Right atrium auricular region (tissue), 2 donors: ENCODE measurements around the gene CTSF. TPM values are rescaled to one million over a fixed set of nuclear protein-coding genes. Genes with fewer than 3 reads are reported as not detected.
"Not testable (repeated sequence)": the region's sequence is repeated elsewhere in the genome, so short reads cannot be mapped to it uniquely, and the experiment has no call there.

Experiments used
- DNase-seq: peaks from one replicate; pipeline ENCODE4 v3.0.0-alpha.2; 2019; ENCODE audit warnings: low spot score
- H3K27ac ChIP-seq, 2 donors: fragments of 200-600 bp; sonication (generic); 1 replicate in 1 of 2; 2 replicates in 1 of 2; pipeline ENCODE4 v1.5.1; 2016 to 2019
- H3K27me3 ChIP-seq, 2 donors: fragments of 200-600 bp; sonication (generic); one replicate each; pipeline versions ENCODE4 v1.5.1 to v1.6.0; 2017 to 2019
- H3K36me3 ChIP-seq: fragments of 200-600 bp; sonication (generic); one replicate; pipeline ENCODE4 v1.5.1; 2016
- H3K4me1 ChIP-seq, 2 donors: fragments of 200-600 bp; sonication (generic); one replicate each; pipeline versions ENCODE4 v1.5.1 to v1.6.0; 2017 to 2019
- H3K4me3 ChIP-seq, 2 donors: fragments of 200-600 bp; sonication (generic); 1 replicate in 1 of 2; 2 replicates in 1 of 2; pipeline ENCODE4 v1.5.1; 2017 to 2019; ENCODE audit warnings: mild to moderate bottlenecking in 1 of 2, moderate library complexity in 1 of 2
- H3K9me3 ChIP-seq, 2 donors: fragments of 200-600 bp; sonication (generic); one replicate each; pipeline ENCODE4 v1.5.1; 2019
- CTCF ChIP-seq, 2 donors: fragments of 200-600 bp; sonication (generic); IDR thresholded peaks; one replicate each; pipeline ENCODE4 v1.5.1; 2019; ENCODE audit warnings: antibody characterized with exemption in 2 of 2
- total RNA-seq, 2 donors: library from RNA; depleted of rRNA; stranded (reverse); fragments of >200 nt; gene quantifications; one replicate each; pipeline ENCODE4 v1.1.0, GENCODE V29; 2016

Gene CTSF
- total RNA-seq, 2 donors from 2014 or later: 79.1 to 124 TPM

GRCh38 chr11:66609721-66610617, 41.6 kb upstream of the CTSF start:
- H3K4me1 ChIP-seq: peaks cover 0 to 16% of the 10 kb centered on the region in 2 donors
- H3K27ac ChIP-seq: no peak overlapping the region
- H3K4me3 ChIP-seq: no peak overlapping the region
- no peak for DNase-seq
- H3K27me3 ChIP-seq: no peaks in the 10 kb centered on the region
- no peaks in the 10 kb centered on the region for H3K9me3 ChIP-seq
- H3K36me3 ChIP-seq: peaks cover 9% of the 10 kb centered on the region
- TF ChIP-seq CTCF (IDR thresholded peaks at IDR 0.05): no peak

DNA sequence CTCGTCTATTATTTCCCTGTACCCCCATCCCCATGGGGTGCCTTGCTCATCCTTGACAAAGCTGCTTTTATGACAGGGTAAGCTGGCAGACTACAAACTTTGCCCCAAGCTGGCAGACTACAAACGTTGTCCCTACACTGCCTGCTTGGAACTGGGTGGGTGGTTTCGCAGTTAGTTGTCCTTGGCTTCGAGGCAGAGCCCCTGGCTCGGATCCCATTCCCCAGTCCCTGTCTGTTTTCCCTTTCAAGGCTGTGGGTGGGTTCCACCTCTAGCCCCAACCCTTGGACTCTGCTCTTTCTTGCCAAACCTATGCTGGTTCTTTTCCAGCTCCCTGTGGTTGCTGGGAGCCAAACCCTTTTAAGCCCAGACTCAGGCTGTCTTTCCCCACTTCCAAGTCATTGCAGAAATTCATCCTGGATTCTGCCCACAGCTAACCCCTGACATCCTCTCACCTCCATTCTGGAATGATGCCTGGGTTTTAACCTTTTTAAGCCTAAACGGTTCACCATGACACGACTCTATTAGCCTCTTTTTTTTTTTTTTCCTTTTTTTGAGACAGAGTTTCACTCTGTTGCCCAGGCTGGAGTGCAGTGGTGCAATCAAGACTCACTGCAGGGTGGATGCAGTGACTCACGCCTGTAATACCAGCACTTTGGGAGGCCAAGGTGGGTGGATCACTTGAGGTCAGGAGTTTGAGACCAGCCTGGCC, 38.9 kb upstream of the CTSF start:
- no peak overlapping the region for H3K4me3 ChIP-seq
- no peaks in the 10 kb centered on the region for H3K27me3 ChIP-seq
- no peak for TF ChIP-seq CTCF (IDR thresholded peaks at IDR 0.05)

GRCh38 chr11:66606608-66607007, 38.2 kb upstream of the CTSF start:
- H3K27ac ChIP-seq: peak overlapping the region; percentile 43 to 71
- DNase-seq: not testable (repeated sequence)

More for the DNA sequence above, 38.9 kb upstream of the CTSF start:
- no peaks in the 10 kb centered on the region for H3K9me3 ChIP-seq
- H3K27ac ChIP-seq: peak overlapping the region; percentile 43 to 71
- peaks cover 0 to 21% of the 10 kb centered on the region in 2 donors for H3K4me1 ChIP-seq
- peak; percentile 91 for DNase-seq
- H3K36me3 ChIP-seq: peaks cover 9% of the 10 kb centered on the region

GRCh38 chr11:66604155-66604554, 35.7 kb upstream of the CTSF start:
- Histone ChIP-seq H3K4me1 (peaks cover 0 to 36% of the 10 kb centered on the region in 2 donors), H3K27me3 (no peaks in the 10 kb centered on the region), H3K9me3 (no peaks in the 10 kb centered on the region), H3K36me3 (peaks cover 13% of the 10 kb centered on the region), H3K4me3 (no peak overlapping the region), H3K27ac (no peak overlapping the region)
- DNase-seq: no peak
- no peak for TF ChIP-seq CTCF (IDR thresholded peaks at IDR 0.05)

More at GRCh38 chr11:66606608-66607007, 38.2 kb upstream of the CTSF start:
- H3K27me3 ChIP-seq, H3K9me3 ChIP-seq, H3K4me3 ChIP-seq, H3K36me3 ChIP-seq: not testable (repeated sequence)
- H3K4me1 ChIP-seq: peaks cover 0 to 28% of the 10 kb centered on the region in 2 donors

GRCh38 chr11:66603072-66603471, 34.7 kb upstream of the CTSF start:
- no peaks in the 10 kb centered on the region for H3K27me3 ChIP-seq
- H3K9me3 ChIP-seq: no peaks in the 10 kb centered on the region
- DNase-seq: no peak
- no peak overlapping the region for H3K4me3 ChIP-seq
- H3K27ac ChIP-seq: no peak overlapping the region
- no peak for TF ChIP-seq CTCF (IDR thresholded peaks at IDR 0.05)
- H3K4me1 ChIP-seq: peaks cover 0 to 34% of the 10 kb centered on the region in 2 donors
- H3K36me3 ChIP-seq: peaks cover 13% of the 10 kb centered on the region

DNA sequence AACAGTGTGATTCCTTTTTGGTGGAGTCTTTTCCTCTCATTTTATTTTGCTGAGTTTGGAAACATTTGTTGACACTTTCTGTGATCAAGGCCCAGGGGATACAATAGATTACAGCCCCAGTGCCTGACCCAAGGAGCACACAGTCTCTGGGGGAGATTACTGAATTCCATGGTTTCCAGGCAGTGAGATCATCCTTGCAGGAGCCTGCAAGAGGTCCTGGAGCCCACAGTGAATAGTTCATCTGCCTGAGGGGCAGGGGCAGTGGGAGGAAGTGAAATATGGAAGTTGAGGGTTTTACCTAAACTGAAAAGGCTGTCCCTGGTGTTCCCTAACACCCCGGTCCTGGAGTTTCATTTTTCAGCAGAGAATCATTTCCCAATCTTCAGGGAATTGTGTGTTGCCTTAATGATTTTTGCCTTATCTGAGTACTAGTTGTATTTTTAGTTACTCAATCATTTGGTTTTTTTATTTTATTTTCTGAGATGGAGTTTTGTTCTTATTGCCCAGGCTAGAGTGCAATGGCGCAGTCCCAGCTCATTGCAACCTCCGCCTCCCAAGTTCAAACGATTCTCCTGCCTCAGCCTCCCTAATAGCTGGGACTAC, 32.3 kb upstream of the CTSF start:
- no peaks in the 10 kb centered on the region for H3K27me3 ChIP-seq
- no peak for DNase-seq
- no peak overlapping the region for H3K4me3 ChIP-seq
- no peak for TF ChIP-seq CTCF (IDR thresholded peaks at IDR 0.05)
- no peak overlapping the region for H3K27ac ChIP-seq
- no peaks in the 10 kb centered on the region for H3K9me3 ChIP-seq
- peaks cover 0 to 24% of the 10 kb centered on the region in 2 donors for H3K4me1 ChIP-seq
- peaks cover 11% of the 10 kb centered on the region for H3K36me3 ChIP-seq
